Measurements from ENCODE around the gene PROSER3.

- TF ChIP-seq CTCF (IDR thresholded peaks at IDR 0.05): no peak
- no peak for TF ChIP-seq POLR2A (IDR thresholded peaks at IDR 0.05)
Observed at GRCh38 chr19:35740108-35740422, 17.9 kb upstream of the PROSER3 start.
